Psoas muscle (tissue), 8 donors: Measurements from ENCODE around the gene CAPS. TPM values are rescaled to one million over a fixed set of nuclear protein-coding genes. Genes with fewer than 3 reads are reported as not detected.

Source experiments
- ATAC-seq, 4 donors: fragments of 200-7000 bp; cut with Tn5 transposase; one replicate each; pipeline ENCODE4 v1.9.1; 2020; ENCODE audit warnings: moderate library complexity in 3 of 4, mild to moderate bottlenecking in 2 of 4
- DNase-seq, 2 donors: peaks; one replicate each; pipeline ENCODE4 v3.0.0-alpha.2; 2020
- H3K27ac ChIP-seq: fragments of 200-600 bp; one replicate; pipeline ENCODE4 v1.8.0; 2022
- H3K27me3 ChIP-seq, 3 donors: fragments of 200-600 bp in 1 of 3; one replicate each; pipeline versions ENCODE4 v1.6.1 to v1.8.0; 2013 to 2022; ENCODE audit warnings: low read length in 2 of 3, mild to moderate bottlenecking in 2 of 3, moderate library complexity in 1 of 3; ENCODE audit not compliant: insufficient read depth in 3 of 3
- H3K36me3 ChIP-seq, 2 donors: fragments of 200-600 bp in 1 of 2; one replicate each; pipeline versions ENCODE4 v1.6.1 to v1.8.0; 2013 to 2022; ENCODE audit warnings: low read depth in 1 of 2, mild to moderate bottlenecking in 1 of 2, moderate library complexity in 1 of 2; ENCODE audit not compliant: insufficient read depth in 1 of 2
- H3K4me1 ChIP-seq: fragments of 200-600 bp; one replicate; pipeline ENCODE4 v1.8.0; 2022
- H3K4me3 ChIP-seq: fragments of 200-600 bp; one replicate; pipeline ENCODE4 v1.8.0; 2022; ENCODE audit warnings: mild to moderate bottlenecking
- H3K9me3 ChIP-seq: fragments of 200-600 bp; one replicate; pipeline ENCODE4 v1.8.0; 2022
- WGBS, 3 donors: extraction: QIAGEN DNeasy Blood & Tissue Kit; methylation state at CpG; one replicate each; pipeline versions ENCODE4 v1.1.6 to v1.1.7; 2013; 5-methylcytosine and 5-hydroxymethylcytosine counted together
- intact Hi-C, 2 donors: fragments of 100-400 bp; cut with DNase I; formaldehyde crosslinking; loops; one replicate each; pipeline versions ENCODE4 v1.11.0 to v1.14.2; 2022
- polyA plus RNA-seq, 3 donors: library from polyadenylated mRNA; stranded (reverse); fragments of 200-250 nt; gene quantifications; one replicate each; pipeline ENCODE4 v1.2.3, GENCODE V29; 2013
- total RNA-seq, 4 donors: library from RNA; stranded (reverse); fragmentation: NEBNext Ultra II Directional in 2 of 4; extraction: Animal tissue kit (Norgen Biotek cat#: 25700) in 2 of 4; gene quantifications; one replicate each; pipeline versions ENCODE4 v1.2.1 to v1.2.4, GENCODE V29; 2021 to 2023
- TF ChIP-seq, protein P1 (sequence below): fragments of 200-600 bp; IDR thresholded peaks from one replicate; pipeline ENCODE4 v1.8.0; 2022; ENCODE audit warnings: antibody characterized with exemption
- donor health status: healthy with polysubstance abuse.
- donor health status: DM: no; HTN: no; CAD: no; lungs with moderate emphysema.
- donor health status: Bipolar disorder and iron deficiency.
- donor health status: healthy.
- donor health status: DM: yes; HTN: yes; CAD: no.
- donor health status: DM: no; HTN: no; CAD: no.
- donor health status: DM: no; HTN: no; CAD: no.
- donor health status: DM: yes; HTN: yes; CAD: no.

Gene CAPS
- total and polyA plus RNA-seq, 7 donors: 1.2 to 2.9 (median 1.5) TPM

DNA sequence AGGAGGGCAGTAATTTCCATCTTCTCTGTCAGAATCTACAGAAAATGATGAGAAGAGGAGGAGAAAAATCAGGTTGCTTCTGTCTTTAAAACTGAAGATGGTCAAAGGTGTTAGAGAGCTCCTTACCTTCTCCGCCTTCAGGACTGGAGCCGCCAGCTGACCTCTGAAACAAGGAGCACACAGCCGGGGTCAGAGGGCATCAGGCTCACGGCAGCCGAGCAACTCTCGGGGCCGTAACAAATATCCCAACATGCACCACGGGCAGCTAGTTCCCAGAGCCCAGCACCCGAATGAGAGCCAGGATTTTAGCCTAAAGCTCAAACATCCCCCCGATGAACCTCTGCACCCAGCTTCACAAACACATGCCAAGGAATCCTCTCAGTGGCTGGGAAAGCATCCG, 27.6 kb downstream of the CAPS start:
- no peak for ATAC-seq
- H3K4me3 ChIP-seq: no peak overlapping the region
- H3K4me1 ChIP-seq: peaks cover 9% of the 10 kb centered on the region
- no peak for DNase-seq
- peaks cover 0 to 26% of the 10 kb centered on the region in 2 donors for H3K36me3 ChIP-seq
- TF ChIP-seq, protein P1, sequence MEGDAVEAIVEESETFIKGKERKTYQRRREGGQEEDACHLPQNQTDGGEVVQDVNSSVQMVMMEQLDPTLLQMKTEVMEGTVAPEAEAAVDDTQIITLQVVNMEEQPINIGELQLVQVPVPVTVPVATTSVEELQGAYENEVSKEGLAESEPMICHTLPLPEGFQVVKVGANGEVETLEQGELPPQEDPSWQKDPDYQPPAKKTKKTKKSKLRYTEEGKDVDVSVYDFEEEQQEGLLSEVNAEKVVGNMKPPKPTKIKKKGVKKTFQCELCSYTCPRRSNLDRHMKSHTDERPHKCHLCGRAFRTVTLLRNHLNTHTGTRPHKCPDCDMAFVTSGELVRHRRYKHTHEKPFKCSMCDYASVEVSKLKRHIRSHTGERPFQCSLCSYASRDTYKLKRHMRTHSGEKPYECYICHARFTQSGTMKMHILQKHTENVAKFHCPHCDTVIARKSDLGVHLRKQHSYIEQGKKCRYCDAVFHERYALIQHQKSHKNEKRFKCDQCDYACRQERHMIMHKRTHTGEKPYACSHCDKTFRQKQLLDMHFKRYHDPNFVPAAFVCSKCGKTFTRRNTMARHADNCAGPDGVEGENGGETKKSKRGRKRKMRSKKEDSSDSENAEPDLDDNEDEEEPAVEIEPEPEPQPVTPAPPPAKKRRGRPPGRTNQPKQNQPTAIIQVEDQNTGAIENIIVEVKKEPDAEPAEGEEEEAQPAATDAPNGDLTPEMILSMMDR: no peak
- WGBS, 3 donors: 82 to 89% (median 83%) methylated on average over 11 of the region's 11 CpGs
- no peaks in the 10 kb centered on the region for H3K27me3 ChIP-seq
- intact Hi-C loops: no loop called here
- no peak overlapping the region for H3K27ac ChIP-seq
- no peaks in the 10 kb centered on the region for H3K9me3 ChIP-seq

DNA sequence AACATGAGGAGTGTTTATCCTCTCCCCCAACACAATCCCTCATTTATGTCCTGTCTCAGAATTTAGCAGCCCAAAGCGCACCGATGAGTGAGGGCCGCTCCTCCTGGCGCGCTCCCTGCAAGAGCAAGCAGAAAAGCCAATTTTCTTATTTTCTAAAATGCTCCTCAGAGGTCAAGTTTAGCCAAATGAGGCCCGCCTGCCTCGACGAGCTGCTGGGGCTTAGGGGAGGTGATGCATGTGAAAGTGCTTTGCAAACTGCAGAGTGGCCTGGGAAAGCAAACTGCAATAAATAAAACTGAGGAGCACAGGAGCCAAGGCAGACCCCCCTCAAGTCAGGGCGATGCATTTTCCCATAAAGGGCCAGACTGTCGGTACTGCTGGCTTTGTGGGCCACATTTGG, 29.0 kb downstream of the CAPS start:
- peaks cover 9% of the 10 kb centered on the region for H3K4me1 ChIP-seq
- 78 to 84% (median 83%) methylated on average over 10 of the region's 10 CpGs for WGBS, 3 donors
- DNase-seq: no peak
- TF ChIP-seq, protein P1: no peak
- H3K36me3 ChIP-seq: peaks cover 0 to 17% of the 10 kb centered on the region in 2 donors
- no peak overlapping the region for H3K4me3 ChIP-seq
- H3K27me3 ChIP-seq: no peaks in the 10 kb centered on the region
- no peak overlapping the region for H3K27ac ChIP-seq
- ATAC-seq: no peak
- no peaks in the 10 kb centered on the region for H3K9me3 ChIP-seq
- intact Hi-C loops: no loop called here

DNA sequence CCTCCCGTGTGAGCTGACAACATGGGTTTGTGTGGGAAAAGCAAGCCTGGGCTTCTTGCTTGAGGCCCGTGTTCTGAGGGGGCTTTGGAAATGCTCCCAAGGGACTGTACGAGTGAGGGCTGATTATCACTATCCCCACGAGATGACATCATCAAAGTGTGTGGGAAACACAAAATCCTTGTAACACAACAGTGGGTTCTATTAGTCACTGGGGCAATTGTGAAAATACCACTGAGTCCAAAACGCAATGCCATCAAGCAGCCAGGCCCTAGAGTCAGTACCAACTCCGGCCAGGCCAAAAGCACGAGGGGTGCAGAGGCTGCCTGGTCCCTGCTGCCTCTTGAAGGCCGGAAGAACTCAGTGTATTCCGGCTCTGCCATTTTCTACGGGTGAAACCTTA, 29.6 kb downstream of the CAPS start:
- no peak overlapping the region for H3K4me3 ChIP-seq
- H3K36me3 ChIP-seq: peaks cover 0 to 17% of the 10 kb centered on the region in 2 donors
- no peak for ATAC-seq
- peaks cover 9% of the 10 kb centered on the region for H3K4me1 ChIP-seq
- no peak for DNase-seq
- no peak overlapping the region for H3K27ac ChIP-seq
- TF ChIP-seq, protein P1: no peak
- H3K9me3 ChIP-seq: no peaks in the 10 kb centered on the region
- intact Hi-C loops: no loop called here
- WGBS, 3 donors: 73 to 79% (median 73%) methylated on average over 10 of the region's 10 CpGs
- H3K27me3 ChIP-seq: no peaks in the 10 kb centered on the region

DNA sequence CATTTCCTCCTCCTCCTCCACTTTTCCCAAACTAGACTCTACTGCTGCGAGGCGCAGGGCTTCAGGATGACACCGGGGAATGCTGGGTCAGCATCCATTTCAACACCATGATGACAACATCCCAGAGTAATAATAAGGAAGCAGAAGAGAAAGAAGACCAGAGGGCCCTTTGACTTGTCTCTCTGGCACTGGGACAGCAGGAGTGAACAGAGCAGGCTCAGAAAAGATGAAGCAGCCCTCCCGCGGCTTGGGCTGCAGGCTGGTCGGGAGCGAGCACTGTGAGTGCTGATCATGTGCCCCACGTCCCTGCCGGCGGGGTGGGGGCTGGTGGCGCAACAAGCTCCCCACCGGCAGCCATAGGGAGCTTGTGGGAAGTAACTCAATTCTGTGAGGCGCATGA, 33.4 kb downstream of the CAPS start:
- DNase-seq: peak; percentile 68 to 79

More for the DNA sequence above, 33.4 kb downstream of the CAPS start:
- Histone ChIP-seq H3K36me3 (no peaks in the 10 kb centered on the region), H3K4me1 (peaks cover 28% of the 10 kb centered on the region), H3K27ac (peak overlapping the region; percentile 30), H3K4me3 (no peak overlapping the region), H3K27me3 (no peaks in the 10 kb centered on the region), H3K9me3 (no peaks in the 10 kb centered on the region)
- TF ChIP-seq, protein P1: no peak
- intact Hi-C loops: loop anchor here in 1 of 2 donors (5.0 kb wide), 1 partner anchor 40 kb away; no protein-coding TSS in a partner anchor
- ATAC-seq: peak; percentile 13 to 51 (median 40)
- 70 to 84% (median 79%) methylated on average over 13 of the region's 13 CpGs for WGBS, 3 donors
